HL-60 (cell line): ENCODE measurements around the gene CETN3.

Experiments
- CTCF ChIP-seq: IDR thresholded peaks from one replicate; pipeline ENCODE4 v1.5.1; 2011; ENCODE audit warnings: low read length, control low read depth, inconsistent platforms; ENCODE audit not compliant: insufficient read depth
- GABPA ChIP-seq: IDR thresholded peaks from 2 replicates; pipeline ENCODE4 v1.6.1; 2012; ENCODE audit warnings: low read depth
- POLR2AphosphoS5 ChIP-seq: IDR thresholded peaks from 2 replicates; pipeline ENCODE4 v1.6.1; 2012; ENCODE audit warnings: low read depth
- REST ChIP-seq: IDR thresholded peaks from 2 replicates; pipeline ENCODE4 v1.6.1; 2012; ENCODE audit warnings: low read depth; ENCODE audit not compliant: insufficient replicate concordance
- SPI1 ChIP-seq: IDR thresholded peaks from 2 replicates; pipeline ENCODE4 v1.6.1; 2012; ENCODE audit warnings: low read depth, mild to moderate bottlenecking, borderline replicate concordance

- no peak for TF ChIP-seq CTCF
- TF ChIP-seq POLR2AphosphoS5 = no peak
- no peak for TF ChIP-seq REST
- no peak for TF ChIP-seq GABPA
- no peak for TF ChIP-seq SPI1
Measured at GRCh38 chr5:90406466-90406865, 3.1 kb downstream of the CETN3 start.
